Neural cell (in vitro differentiated cells): ENCODE measurements around the gene TMEM61. TPM values are rescaled to one million over a fixed set of nuclear protein-coding genes. Genes with fewer than 3 reads are reported as not detected.
"Not testable (repeated sequence)": the region's sequence is repeated elsewhere in the genome, so short reads cannot be mapped to it uniquely, and the experiment has no call there.

Experiments
- H2AFZ ChIP-seq: fragments of 200-600, 300-800 bp; sonication (generic), shearing (Covaris generic); 2 replicates; pipeline ENCODE4 v1.6.0; 2014; ENCODE audit warnings: low read depth, mild to moderate bottlenecking, antibody characterized with exemption, low read length, moderate library complexity
- H3F3A ChIP-seq: fragments of 200-600 bp; shearing (Covaris generic); 2 replicates; pipeline ENCODE4 v1.6.1; 2016; ENCODE audit warnings: mild to moderate bottlenecking, moderate library complexity, mixed read lengths, antibody characterized with exemption, low read length; ENCODE audit not compliant: insufficient read depth, poor library complexity, severe bottlenecking
- H3K27ac ChIP-seq: fragments of 200-600, 300-800 bp; sonication (generic), shearing (Covaris generic); 2 replicates; pipeline ENCODE4 v1.5.1; 2014; ENCODE audit warnings: mild to moderate bottlenecking, low read length, moderate library complexity
- H3K27me3 ChIP-seq: fragments of 300-800, 200-600 bp; sonication (generic), shearing (Covaris generic); 2 replicates; pipeline ENCODE4 v1.6.0; 2014; ENCODE audit warnings: mild to moderate bottlenecking, low read depth, low read length, moderate library complexity; ENCODE audit not compliant: insufficient read depth
- H3K36me3 ChIP-seq: fragments of 300-800, 200-600 bp; sonication (generic), shearing (Covaris generic); 2 replicates; pipeline ENCODE4 v1.5.1; 2014; ENCODE audit warnings: mild to moderate bottlenecking, antibody characterized with exemption, low read length, moderate library complexity; ENCODE audit not compliant: insufficient read depth
- H3K4me2 ChIP-seq: fragments of 300-800, 200-600 bp; sonication (generic), shearing (Covaris generic); 2 replicates; pipeline ENCODE4 v1.6.0; 2014; ENCODE audit warnings: mild to moderate bottlenecking, low read length
- H3K4me3 ChIP-seq: fragments of 300-800, 200-600 bp; sonication (generic), shearing (Covaris generic); 2 replicates; pipeline ENCODE4 v1.5.1; 2014; ENCODE audit warnings: mild to moderate bottlenecking, low read length, moderate library complexity
- H3K79me2 ChIP-seq: fragments of 200-600 bp; shearing (Covaris generic); replicated peaks from 2 replicates; pipeline ENCODE4 v1.6.0; 2014; ENCODE audit warnings: mild to moderate bottlenecking, low read length, moderate library complexity; ENCODE audit not compliant: insufficient read depth
- H3K9ac ChIP-seq: fragments of 300-800, 200-600 bp; sonication (generic), shearing (Covaris generic); 2 replicates; pipeline ENCODE4 v1.6.1; 2016; ENCODE audit warnings: mild to moderate bottlenecking, low read length, mixed read lengths
- H3K9me2 ChIP-seq: fragments of 200-600 bp; shearing (Covaris generic); 2 replicates; pipeline ENCODE4 v1.6.1; 2016; ENCODE audit warnings: mild to moderate bottlenecking, low read length, mixed read lengths; ENCODE audit not compliant: insufficient read depth
- H3K9me3 ChIP-seq: fragments of 200-600, 300-800 bp; sonication (generic), shearing (Covaris generic); 2 replicates; pipeline ENCODE4 v1.6.1; 2016; ENCODE audit warnings: mild to moderate bottlenecking, mixed run types, low read length, moderate library complexity, mixed read lengths
- H4K20me1 ChIP-seq: fragments of 200-600 bp; shearing (Covaris generic); 2 replicates; pipeline ENCODE4 v1.6.1; 2016; ENCODE audit warnings: mild to moderate bottlenecking, mixed run types; ENCODE audit not compliant: insufficient read depth
- CTCF ChIP-seq: fragments of 450-650 bp; IDR thresholded peaks from 2 replicates; pipeline ENCODE4 v1.5.1; 2014; ENCODE audit warnings: antibody characterized with exemption, mild to moderate bottlenecking, moderate library complexity; ENCODE audit not compliant: poor library complexity, severe bottlenecking
- EP300 ChIP-seq: fragments of 450-650 bp; conservative IDR thresholded peaks from 2 replicates; pipeline ENCODE4 v1.6.1; 2014; ENCODE audit warnings: antibody characterized with exemption, mild to moderate bottlenecking, moderate library complexity; ENCODE audit not compliant: poor library complexity, severe bottlenecking
- EZH2 ChIP-seq: fragments of 200-600, 300-800 bp; shearing (Covaris generic), sonication (generic); IDR thresholded peaks from 2 replicates; pipeline ENCODE4 v1.6.1; 2014; ENCODE audit warnings: antibody characterized with exemption, low read length, borderline replicate concordance, mild to moderate bottlenecking; ENCODE audit not compliant: insufficient read depth, poor library complexity, severe bottlenecking
- MXI1 ChIP-seq: fragments of 450-650 bp; conservative IDR thresholded peaks from 2 replicates; pipeline ENCODE4 v1.6.1; 2014; ENCODE audit warnings: antibody characterized with exemption, mild to moderate bottlenecking; ENCODE audit not compliant: poor library complexity, severe bottlenecking
- POLR2AphosphoS5 ChIP-seq: IDR thresholded peaks from 2 replicates; pipeline ENCODE4 v1.6.1; 2012
- RAD21 ChIP-seq: fragments of 450-650 bp; conservative IDR thresholded peaks from 2 replicates; pipeline ENCODE4 v1.6.1; 2014; ENCODE audit warnings: antibody characterized with exemption, mild to moderate bottlenecking, moderate library complexity
- SMC3 ChIP-seq: fragments of 450-650 bp; conservative IDR thresholded peaks from 2 replicates; pipeline ENCODE4 v1.6.1; 2014; ENCODE audit warnings: antibody characterized with exemption, mild to moderate bottlenecking, moderate library complexity; ENCODE audit not compliant: poor library complexity
- TAF1 ChIP-seq: IDR thresholded peaks from 2 replicates; pipeline ENCODE4 v1.6.1; 2012; ENCODE audit warnings: low read depth
- polyA plus RNA-seq: library from polyadenylated mRNA; depleted of rRNA; stranded (reverse); fragments of >200 nt; gene quantifications from 2 replicates; pipeline ENCODE4 v1.2.3, GENCODE V29; 2014
- TF ChIP-seq, protein P1 (sequence below): IDR thresholded peaks from 2 replicates; pipeline ENCODE4 v1.6.1; 2012; ENCODE audit warnings: borderline replicate concordance

Gene TMEM61
- polyA plus RNA-seq, 1 donor from 2014 or later = not detected

GRCh38 chr1:55026682-55027081, 46.3 kb downstream of the TMEM61 start:
- not testable (repeated sequence) for H3K79me2 ChIP-seq, H3K27me3 ChIP-seq, H3K27ac ChIP-seq, H3K4me2 ChIP-seq, H3F3A ChIP-seq, H3K4me3 ChIP-seq, H2AFZ ChIP-seq, H3K9me2 ChIP-seq, H4K20me1 ChIP-seq, H3K9ac ChIP-seq, H3K9me3 ChIP-seq, H3K36me3 ChIP-seq

GRCh38 chr1:55031098-55031497, 50.7 kb downstream of the TMEM61 start:
- not testable (repeated sequence) for H3K9ac ChIP-seq, H4K20me1 ChIP-seq, H3K9me3 ChIP-seq, H3K27ac ChIP-seq, H3K79me2 ChIP-seq, H3F3A ChIP-seq, H3K4me3 ChIP-seq, H3K4me2 ChIP-seq, H3K36me3 ChIP-seq, H2AFZ ChIP-seq, H3K9me2 ChIP-seq, H3K27me3 ChIP-seq

DNA sequence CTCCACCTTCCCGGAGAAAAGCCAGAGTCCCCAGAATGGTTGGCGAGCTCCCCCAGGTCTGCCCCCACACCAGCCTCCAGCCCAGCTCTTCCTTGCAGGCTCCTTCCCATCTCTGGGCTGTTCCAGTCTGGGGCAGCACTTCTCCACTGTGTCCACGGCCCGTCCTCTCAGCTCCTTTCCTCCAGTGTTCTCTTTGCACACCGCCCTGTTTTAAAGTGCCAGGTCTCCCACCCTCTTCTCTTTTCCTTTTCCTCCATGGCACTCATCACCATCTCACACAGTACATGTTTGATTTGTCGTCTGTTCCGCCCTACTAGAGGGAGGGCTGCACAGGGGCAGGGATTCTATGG, 52.8 kb downstream of the TMEM61 start:
- H3K9me2 ChIP-seq = no peaks in the 10 kb centered on the region
- H3K36me3 ChIP-seq = no peaks in the 10 kb centered on the region
- no peak overlapping the region for H2AFZ ChIP-seq
- no peaks in the 10 kb centered on the region for H3K9me3 ChIP-seq
- H3F3A ChIP-seq = no peaks in the 10 kb centered on the region
- no peak overlapping the region for H3K27ac ChIP-seq
- TF ChIP-seq EZH2 (no peak), EP300 (no peak), RAD21 (no peak), TAF1 (no peak), SMC3 (no peak), POLR2AphosphoS5 (no peak), MXI1 (no peak), CTCF (no peak)
- TF ChIP-seq, protein P1, sequence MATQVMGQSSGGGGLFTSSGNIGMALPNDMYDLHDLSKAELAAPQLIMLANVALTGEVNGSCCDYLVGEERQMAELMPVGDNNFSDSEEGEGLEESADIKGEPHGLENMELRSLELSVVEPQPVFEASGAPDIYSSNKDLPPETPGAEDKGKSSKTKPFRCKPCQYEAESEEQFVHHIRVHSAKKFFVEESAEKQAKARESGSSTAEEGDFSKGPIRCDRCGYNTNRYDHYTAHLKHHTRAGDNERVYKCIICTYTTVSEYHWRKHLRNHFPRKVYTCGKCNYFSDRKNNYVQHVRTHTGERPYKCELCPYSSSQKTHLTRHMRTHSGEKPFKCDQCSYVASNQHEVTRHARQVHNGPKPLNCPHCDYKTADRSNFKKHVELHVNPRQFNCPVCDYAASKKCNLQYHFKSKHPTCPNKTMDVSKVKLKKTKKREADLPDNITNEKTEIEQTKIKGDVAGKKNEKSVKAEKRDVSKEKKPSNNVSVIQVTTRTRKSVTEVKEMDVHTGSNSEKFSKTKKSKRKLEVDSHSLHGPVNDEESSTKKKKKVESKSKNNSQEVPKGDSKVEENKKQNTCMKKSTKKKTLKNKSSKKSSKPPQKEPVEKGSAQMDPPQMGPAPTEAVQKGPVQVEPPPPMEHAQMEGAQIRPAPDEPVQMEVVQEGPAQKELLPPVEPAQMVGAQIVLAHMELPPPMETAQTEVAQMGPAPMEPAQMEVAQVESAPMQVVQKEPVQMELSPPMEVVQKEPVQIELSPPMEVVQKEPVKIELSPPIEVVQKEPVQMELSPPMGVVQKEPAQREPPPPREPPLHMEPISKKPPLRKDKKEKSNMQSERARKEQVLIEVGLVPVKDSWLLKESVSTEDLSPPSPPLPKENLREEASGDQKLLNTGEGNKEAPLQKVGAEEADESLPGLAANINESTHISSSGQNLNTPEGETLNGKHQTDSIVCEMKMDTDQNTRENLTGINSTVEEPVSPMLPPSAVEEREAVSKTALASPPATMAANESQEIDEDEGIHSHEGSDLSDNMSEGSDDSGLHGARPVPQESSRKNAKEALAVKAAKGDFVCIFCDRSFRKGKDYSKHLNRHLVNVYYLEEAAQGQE = no peak
- H3K79me2 ChIP-seq = no peaks in the 10 kb centered on the region
- no peaks in the 10 kb centered on the region for H4K20me1 ChIP-seq
- no peak overlapping the region for H3K4me3 ChIP-seq
- no peak overlapping the region for H3K9ac ChIP-seq
- H3K4me2 ChIP-seq = no peak overlapping the region
- peaks cover 12% of the 10 kb centered on the region for H3K27me3 ChIP-seq
